ENCODE data around the gene GDF7.

GDF7 gene

DNA sequence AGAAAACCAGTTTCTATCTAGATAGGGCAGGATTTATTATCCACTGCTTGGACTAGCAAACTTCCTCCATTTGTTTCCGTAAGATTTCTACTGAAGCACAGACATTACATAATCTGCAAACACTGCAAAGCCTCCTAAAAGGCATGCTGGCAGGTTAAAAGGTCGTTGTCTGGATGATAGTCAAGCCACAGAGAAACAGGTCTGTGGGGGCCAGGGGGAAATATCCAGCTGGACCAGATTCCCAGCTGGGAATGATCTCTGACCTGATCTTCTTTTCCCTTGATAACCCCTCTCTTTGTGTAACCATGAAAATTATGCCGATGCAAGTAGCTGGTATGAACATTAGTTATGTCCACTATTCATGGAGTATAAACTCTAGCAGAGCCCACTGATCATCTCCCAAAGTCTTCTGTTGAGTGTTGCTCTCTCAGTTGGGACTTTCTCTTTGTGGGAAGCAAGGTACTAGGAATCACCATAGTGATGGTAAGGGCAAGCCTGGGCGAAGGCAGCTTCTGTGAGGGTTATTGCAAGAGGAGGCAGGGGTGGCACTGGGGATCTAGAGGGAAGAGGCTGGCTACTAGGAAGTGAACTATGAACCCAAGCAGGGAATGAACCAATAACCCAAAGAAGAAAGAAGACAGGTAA, 61.3 kb downstream of the GDF7 start:
- peak; percentile 39 for DNase-seq (ENCODE audit: low read depth)
- TF ChIP-seq, protein P1, sequence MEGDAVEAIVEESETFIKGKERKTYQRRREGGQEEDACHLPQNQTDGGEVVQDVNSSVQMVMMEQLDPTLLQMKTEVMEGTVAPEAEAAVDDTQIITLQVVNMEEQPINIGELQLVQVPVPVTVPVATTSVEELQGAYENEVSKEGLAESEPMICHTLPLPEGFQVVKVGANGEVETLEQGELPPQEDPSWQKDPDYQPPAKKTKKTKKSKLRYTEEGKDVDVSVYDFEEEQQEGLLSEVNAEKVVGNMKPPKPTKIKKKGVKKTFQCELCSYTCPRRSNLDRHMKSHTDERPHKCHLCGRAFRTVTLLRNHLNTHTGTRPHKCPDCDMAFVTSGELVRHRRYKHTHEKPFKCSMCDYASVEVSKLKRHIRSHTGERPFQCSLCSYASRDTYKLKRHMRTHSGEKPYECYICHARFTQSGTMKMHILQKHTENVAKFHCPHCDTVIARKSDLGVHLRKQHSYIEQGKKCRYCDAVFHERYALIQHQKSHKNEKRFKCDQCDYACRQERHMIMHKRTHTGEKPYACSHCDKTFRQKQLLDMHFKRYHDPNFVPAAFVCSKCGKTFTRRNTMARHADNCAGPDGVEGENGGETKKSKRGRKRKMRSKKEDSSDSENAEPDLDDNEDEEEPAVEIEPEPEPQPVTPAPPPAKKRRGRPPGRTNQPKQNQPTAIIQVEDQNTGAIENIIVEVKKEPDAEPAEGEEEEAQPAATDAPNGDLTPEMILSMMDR (IDR thresholded peaks at IDR 0.05; ENCODE audit: low read length, missing control alignments), result no peak
- H3K4me3 ChIP-seq (replicated peaks; ENCODE audit: low read depth, low read length), result no peak overlapping the region
